Panc1 (cell line): Measurements from ENCODE around the gene MTMR8. TPM values are rescaled to one million over a fixed set of nuclear protein-coding genes. Genes with fewer than 3 reads are reported as not detected.

Source experiments
- ATAC-seq: fragments of 200-7000 bp; cut with Tn5 transposase; 2 replicates; pipeline ENCODE4 v1.9.1; 2020; ENCODE audit warnings: mild to moderate bottlenecking, moderate library complexity
- BruUV-seq: library from RNA; stranded (reverse); fragments of 400-500 nt; replicated peaks from 2 replicates; lab custom pipeline; 2021; lab: Mats Ljungman, UMichigan
- CTCF ChIA-PET: fragments of 300-600 bp; sonication (Branson Sonifier 250); formaldehyde crosslinking; loops from one replicate; lab custom pipeline; 2022; ENCODE audit warnings: antibody characterized with exemption; lab: Charles Lee
- POLR2A ChIA-PET: fragments of 300-600 bp; sonication (Branson Sonifier 250); formaldehyde crosslinking; loops from one replicate; lab custom pipeline; 2022; ENCODE audit warnings: antibody characterized with exemption; lab: Charles Lee
- DNase-seq: peaks from one replicate; pipeline ENCODE4 v3.0.0-alpha.2; 2010; ENCODE audit warnings: low read depth, low spot score
- H3K27ac ChIP-seq: 2 replicates; pipeline ENCODE4 v1.5.1; 2011; ENCODE audit warnings: mild to moderate bottlenecking, low read length, inconsistent platforms
- H3K27me3 ChIP-seq: fragments of 200-500 bp; sonication (Bioruptor generic); 2 replicates; pipeline ENCODE4 v1.6.0; 2014; ENCODE audit warnings: low read length, inconsistent platforms; ENCODE audit not compliant: control insufficient read depth, insufficient read depth
- H3K36me3 ChIP-seq: fragments of 200-500 bp; sonication (Bioruptor generic); 2 replicates; pipeline ENCODE4 v1.5.1; 2014; ENCODE audit warnings: inconsistent platforms, mild to moderate bottlenecking, low read length, moderate library complexity; ENCODE audit not compliant: control insufficient read depth, insufficient read depth
- H3K4me1 ChIP-seq: 2 replicates; pipeline ENCODE4 v1.5.1; 2011; ENCODE audit warnings: inconsistent platforms, mild to moderate bottlenecking, low read length, moderate library complexity; ENCODE audit not compliant: control insufficient read depth, insufficient read depth
- H3K4me3 ChIP-seq, 2 experiments: 2 replicates each; pipeline ENCODE4 v1.5.1; 2011 to 2012; ENCODE audit warnings: low read depth in 2 of 2, low read length in 2 of 2, mild to moderate bottlenecking in 2 of 2, inconsistent platforms in 1 of 2, moderate library complexity in 1 of 2
- H3K9me3 ChIP-seq: fragments of 200-500 bp; sonication (Bioruptor generic); 2 replicates; pipeline ENCODE4 v1.5.1; 2014; ENCODE audit warnings: low read depth, mild to moderate bottlenecking, inconsistent platforms, low read length, moderate library complexity; ENCODE audit not compliant: control insufficient read depth, insufficient read depth
- CTCF ChIP-seq: fragments of 450-650 bp; IDR thresholded peaks from 2 replicates; pipeline ENCODE4 v1.5.1; 2017; ENCODE audit warnings: mild to moderate bottlenecking
- POLR2AphosphoS5 ChIP-seq: IDR thresholded peaks from 2 replicates; pipeline ENCODE4 v1.6.1; 2012; ENCODE audit warnings: mild to moderate bottlenecking, low read depth, low read length, moderate library complexity
- REST ChIP-seq, 2 experiments: IDR thresholded peaks; 2 replicates each; pipeline ENCODE4 v1.6.1; 2011 to 2012; ENCODE audit warnings: low read depth in 2 of 2, control low read depth in 1 of 2, low read length in 1 of 2, mild to moderate bottlenecking in 1 of 2, moderate library complexity in 1 of 2; ENCODE audit not compliant: insufficient read depth in 1 of 2
- SIN3A ChIP-seq: IDR thresholded peaks from 2 replicates; pipeline ENCODE4 v1.6.1; 2012; ENCODE audit warnings: low read depth, mild to moderate bottlenecking, low read length, moderate library complexity, borderline replicate concordance; ENCODE audit not compliant: insufficient read depth
- TCF7L2 ChIP-seq: IDR thresholded peaks from 2 replicates; pipeline ENCODE4 v1.6.1; 2011; ENCODE audit warnings: mild to moderate bottlenecking, low read depth, low read length, inconsistent platforms
- in situ Hi-C: cut with HindIII; loops from 2 replicates; pipeline ENCODE4 v1.10.0; 2016; ENCODE audit warnings: low sequenced_read_pairs, low pct_unique_long_range_greater_than_20kb
- intact Hi-C: fragments of 100-400 bp; cut with micrococcal nuclease; formaldehyde crosslinking; loops from one replicate; pipeline ENCODE4 v1.10.0; 2022; ENCODE audit not compliant: unreplicated experiment
- total RNA-seq: library from RNA; stranded (reverse); gene quantifications from one replicate; pipeline ENCODE4 v1.2.1, GENCODE V29; 2021; ENCODE audit not compliant: unreplicated experiment

Gene MTMR8
- total RNA-seq, 1 experiment from 2014 or later, result 1.3 TPM

GRCh38 chrX:64395568-64395929 lies 297 bp upstream of the MTMR8 start:
- Histone ChIP-seq H3K4me3 (peak overlapping the region; percentile 53 to 77), H3K36me3 (no peaks in the 10 kb centered on the region), H3K9me3 (no peaks in the 10 kb centered on the region), H3K27me3 (no peaks in the 10 kb centered on the region), H3K4me1 (no peaks in the 10 kb centered on the region), H3K27ac (peak overlapping the region; percentile 57; the same call in 1 of the 2 replicates)
- intact Hi-C loops (no loop called here), in situ Hi-C loops (no loop called here)
- DNase-seq, result no peak
- ATAC-seq, result peak; percentile 51; the same call in 1 of the 2 replicates
- BruUV-seq, result no TSS peak
- ChIA-PET POLR2A (no interaction called here), CTCF (interaction anchor here (0.6 kb wide), 1 partner anchor 1719 kb away, joined by 3 read pairs; no protein-coding TSS in a partner anchor)
- TF ChIP-seq TCF7L2 (no peak), CTCF (no peak), POLR2AphosphoS5 (no peak)

GRCh38 chrX:64394059-64394873 lies 986 bp downstream of the MTMR8 start:
- DNase-seq (no peak), ATAC-seq (peak; percentile 55)
- Histone ChIP-seq H3K27me3 (no peaks in the 10 kb centered on the region), H3K36me3 (no peaks in the 10 kb centered on the region), H3K4me3 (peak overlapping the region; percentile 53 to 77), H3K9me3 (no peaks in the 10 kb centered on the region), H3K27ac (no peak overlapping the region), H3K4me1 (no peaks in the 10 kb centered on the region)
- intact Hi-C loops (no loop called here), in situ Hi-C loops (no loop called here)
- CTCF ChIA-PET, result no interaction called here
- POLR2A ChIA-PET, result no interaction called here
- BruUV-seq, result no TSS peak
- no peak for TF ChIP-seq TCF7L2
- no peak for TF ChIP-seq POLR2AphosphoS5
- TF ChIP-seq SIN3A, result no peak
- no peak for TF ChIP-seq REST (IDR thresholded peaks at IDR 0.05; ENCODE audit: insufficient read depth in 1 of 2, low read depth in 2 of 2, low read length in 1 of 2)
- TF ChIP-seq CTCF, result no peak
